22Rv1 (cell line): ENCODE measurements around the gene C1orf94.

ENCODE experiments used
- ZFX ChIP-seq: fragments of 450-650 bp; IDR thresholded peaks from 2 replicates; pipeline ENCODE4 v1.6.1; 2017; ENCODE audit warnings: antibody characterized with exemption, borderline replicate concordance
- TF ChIP-seq, protein P1 (sequence below): fragments of 450-650 bp; IDR thresholded peaks from 2 replicates; pipeline ENCODE4 v1.5.1; 2017; ENCODE audit warnings: mild to moderate bottlenecking

DNA sequence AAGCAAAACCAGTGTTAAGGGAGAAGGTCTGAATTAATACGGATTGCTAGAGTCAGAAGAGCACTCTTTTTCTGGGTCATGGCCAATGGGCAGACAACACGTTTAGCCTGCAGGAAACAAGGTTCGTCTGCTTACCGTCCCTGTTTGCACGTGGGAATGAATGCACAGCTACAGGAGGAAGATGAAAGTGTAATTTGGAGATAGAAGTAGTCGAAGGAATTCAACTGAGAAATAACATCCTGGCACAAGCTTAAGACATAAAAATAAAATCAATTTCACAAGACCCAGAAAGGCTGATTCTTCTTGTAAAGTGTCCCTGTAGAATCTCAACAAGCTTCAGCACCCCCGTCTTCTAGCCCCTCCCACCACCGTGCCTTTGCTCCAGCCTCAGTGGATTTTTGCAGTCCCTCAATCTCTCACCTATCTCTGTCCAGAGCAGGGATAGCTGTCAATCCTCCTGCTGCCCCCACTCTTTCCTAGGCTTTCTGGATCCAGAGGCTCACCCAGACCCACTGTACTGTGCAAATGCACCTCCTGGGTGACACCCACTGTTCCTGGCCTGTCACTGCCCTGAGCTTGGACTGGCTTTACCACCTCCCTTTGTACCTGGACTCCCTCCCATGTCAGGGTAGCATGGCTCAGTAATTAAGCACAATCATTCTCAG, 60.6 kb downstream of the C1orf94 start:
- TF ChIP-seq, protein P1, sequence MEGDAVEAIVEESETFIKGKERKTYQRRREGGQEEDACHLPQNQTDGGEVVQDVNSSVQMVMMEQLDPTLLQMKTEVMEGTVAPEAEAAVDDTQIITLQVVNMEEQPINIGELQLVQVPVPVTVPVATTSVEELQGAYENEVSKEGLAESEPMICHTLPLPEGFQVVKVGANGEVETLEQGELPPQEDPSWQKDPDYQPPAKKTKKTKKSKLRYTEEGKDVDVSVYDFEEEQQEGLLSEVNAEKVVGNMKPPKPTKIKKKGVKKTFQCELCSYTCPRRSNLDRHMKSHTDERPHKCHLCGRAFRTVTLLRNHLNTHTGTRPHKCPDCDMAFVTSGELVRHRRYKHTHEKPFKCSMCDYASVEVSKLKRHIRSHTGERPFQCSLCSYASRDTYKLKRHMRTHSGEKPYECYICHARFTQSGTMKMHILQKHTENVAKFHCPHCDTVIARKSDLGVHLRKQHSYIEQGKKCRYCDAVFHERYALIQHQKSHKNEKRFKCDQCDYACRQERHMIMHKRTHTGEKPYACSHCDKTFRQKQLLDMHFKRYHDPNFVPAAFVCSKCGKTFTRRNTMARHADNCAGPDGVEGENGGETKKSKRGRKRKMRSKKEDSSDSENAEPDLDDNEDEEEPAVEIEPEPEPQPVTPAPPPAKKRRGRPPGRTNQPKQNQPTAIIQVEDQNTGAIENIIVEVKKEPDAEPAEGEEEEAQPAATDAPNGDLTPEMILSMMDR, result no peak
- TF ChIP-seq ZFX, result no peak
